ENCODE results near the gene SLFN11.
"Not testable (repeated sequence)": the region's sequence is repeated elsewhere in the genome, so short reads cannot be mapped to it uniquely, and the experiment has no call there.

The SLFN11 gene

DNA sequence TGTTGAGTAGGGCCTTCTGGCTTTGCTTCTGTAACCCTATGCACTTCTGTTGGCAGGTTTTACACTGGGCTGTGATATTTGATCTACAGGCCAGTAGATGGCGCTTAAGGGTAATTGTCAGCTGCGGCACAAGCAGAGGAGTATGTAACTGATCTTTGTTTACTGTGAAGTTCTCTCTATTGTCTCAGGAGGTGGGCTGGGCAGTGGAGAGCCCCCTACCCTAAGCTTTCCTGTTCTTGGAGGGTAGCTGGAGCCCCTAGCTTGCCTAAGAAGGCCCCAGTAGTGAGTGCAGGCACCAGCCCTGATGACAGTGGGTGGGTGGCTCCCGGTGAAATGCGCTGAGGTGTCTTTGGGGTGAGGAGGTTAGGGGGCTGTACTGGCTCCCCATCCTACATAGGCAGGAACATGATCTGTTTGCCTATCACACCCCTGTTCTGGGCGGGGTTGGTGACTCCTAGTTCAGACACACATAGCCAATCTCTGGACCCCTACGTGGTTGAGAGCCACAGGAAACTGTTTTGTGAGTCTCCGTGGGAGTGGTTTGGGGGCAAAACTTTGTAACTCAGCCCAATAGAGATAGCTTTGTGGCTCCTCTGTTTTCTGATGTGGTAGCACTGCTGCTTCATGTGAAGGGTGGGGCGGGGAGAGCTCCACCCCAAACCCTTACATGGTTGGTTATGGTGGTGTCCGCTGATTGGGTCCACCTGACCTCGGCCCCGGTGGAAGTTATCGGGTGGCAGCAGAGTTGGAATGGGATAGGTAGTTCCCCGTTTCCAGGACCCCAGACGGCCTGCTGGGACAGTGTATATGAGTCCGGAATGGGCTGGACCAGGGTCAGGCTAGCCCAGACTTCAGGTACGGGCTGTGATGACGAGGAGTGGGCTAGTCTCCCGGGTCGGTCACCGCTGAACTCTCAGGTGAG lies 60.4 kb downstream of the SLFN11 start:
- DNase-seq (ENCODE audit: low read depth): peak; percentile 27
- H3K4me3 ChIP-seq (ENCODE audit: low read depth, low read length): no peak overlapping the region

DNA sequence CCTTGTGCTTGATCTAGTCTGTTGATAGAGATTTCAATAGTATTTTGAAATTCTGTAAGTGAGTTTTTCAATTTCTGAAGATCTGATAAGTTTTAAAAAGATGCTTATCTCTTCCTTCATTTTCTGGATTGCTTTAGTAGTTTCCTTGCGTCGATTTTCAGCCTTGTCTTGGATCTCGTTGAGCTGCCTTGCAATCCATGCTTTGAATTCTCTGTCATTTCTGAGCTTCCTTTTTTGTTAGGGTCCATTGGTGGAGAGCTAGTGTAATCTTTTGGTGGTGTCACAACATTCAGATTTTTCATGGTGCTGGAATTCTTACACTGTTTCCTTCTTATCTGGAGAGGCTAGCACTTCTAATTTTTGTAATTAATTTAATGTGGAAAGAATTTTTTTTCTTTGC lies 61.1 kb downstream of the SLFN11 start:
- no peak overlapping the region for H3K4me3 ChIP-seq (ENCODE audit: low read depth, low read length)
- no peak for DNase-seq (ENCODE audit: low read depth)

DNA sequence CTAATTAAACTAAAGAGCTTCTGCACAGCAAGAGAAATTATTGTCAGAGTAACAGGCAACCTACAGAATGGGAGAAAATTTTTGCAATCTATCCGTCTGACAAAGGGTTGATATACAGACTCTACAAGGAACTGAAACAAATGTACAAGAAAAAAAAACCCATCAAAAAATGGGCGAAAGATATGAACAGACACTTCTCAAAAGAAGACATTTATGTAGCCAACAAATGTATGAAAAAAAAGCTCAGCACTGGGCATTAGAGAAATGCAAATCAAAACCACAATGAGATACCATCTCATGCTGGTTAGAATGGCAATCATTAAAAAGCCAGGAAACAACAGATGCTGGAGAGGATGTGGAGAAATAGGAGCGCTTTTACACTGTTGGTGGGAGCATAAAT lies 64.1 kb downstream of the SLFN11 start:
- H3K4me3 ChIP-seq (ENCODE audit: low read depth, low read length); DNase-seq (ENCODE audit: low read depth): not testable (repeated sequence)
